OCI-LY3 (cell line): ENCODE data around the gene GTF3C4.

Experiments
- EZH2phosphoT487 ChIP-seq: fragments of 200-600 bp; shearing (Covaris generic); IDR thresholded peaks from 2 replicates; pipeline ENCODE4 v1.6.1; 2018; ENCODE audit warnings: antibody characterized with exemption, mixed run types, low read depth
- TF ChIP-seq, protein P1 (sequence below): fragments of 200-600, 300-600 bp; sonication (generic); IDR thresholded peaks from 2 replicates; pipeline ENCODE4 v1.5.1; 2014; ENCODE audit warnings: antibody characterized with exemption, low read length, low read depth

DNA sequence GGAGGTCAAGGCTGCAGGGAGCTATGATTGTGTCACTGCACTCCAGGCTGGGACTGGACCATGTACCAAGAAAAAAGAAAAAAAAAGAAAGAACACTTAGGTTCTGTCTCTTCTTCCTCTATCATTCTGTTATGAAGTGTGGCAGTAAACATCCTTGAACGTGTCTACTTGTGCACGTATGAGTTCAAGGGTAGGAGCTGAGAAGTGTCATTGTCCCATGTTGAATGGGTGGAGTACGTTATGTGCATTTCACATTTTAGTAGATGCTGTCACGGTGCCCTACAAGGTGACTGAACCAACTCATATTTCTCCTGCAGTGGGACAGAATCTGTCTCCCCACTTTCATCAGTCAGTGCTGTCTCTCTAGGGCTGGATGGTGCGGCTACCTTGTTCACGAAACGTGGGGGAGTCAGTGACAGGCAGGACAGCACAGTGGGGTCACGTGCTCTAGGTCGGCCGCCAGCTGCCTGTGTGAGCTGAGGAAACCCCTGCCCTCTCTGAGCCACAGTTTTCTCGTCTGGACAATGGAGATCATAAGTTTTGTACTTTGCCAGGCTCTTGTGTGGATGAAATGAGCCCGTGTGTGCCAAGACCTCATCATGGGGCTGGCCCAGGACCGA is 47.2 kb downstream of the GTF3C4 start:
- TF ChIP-seq, protein P1, sequence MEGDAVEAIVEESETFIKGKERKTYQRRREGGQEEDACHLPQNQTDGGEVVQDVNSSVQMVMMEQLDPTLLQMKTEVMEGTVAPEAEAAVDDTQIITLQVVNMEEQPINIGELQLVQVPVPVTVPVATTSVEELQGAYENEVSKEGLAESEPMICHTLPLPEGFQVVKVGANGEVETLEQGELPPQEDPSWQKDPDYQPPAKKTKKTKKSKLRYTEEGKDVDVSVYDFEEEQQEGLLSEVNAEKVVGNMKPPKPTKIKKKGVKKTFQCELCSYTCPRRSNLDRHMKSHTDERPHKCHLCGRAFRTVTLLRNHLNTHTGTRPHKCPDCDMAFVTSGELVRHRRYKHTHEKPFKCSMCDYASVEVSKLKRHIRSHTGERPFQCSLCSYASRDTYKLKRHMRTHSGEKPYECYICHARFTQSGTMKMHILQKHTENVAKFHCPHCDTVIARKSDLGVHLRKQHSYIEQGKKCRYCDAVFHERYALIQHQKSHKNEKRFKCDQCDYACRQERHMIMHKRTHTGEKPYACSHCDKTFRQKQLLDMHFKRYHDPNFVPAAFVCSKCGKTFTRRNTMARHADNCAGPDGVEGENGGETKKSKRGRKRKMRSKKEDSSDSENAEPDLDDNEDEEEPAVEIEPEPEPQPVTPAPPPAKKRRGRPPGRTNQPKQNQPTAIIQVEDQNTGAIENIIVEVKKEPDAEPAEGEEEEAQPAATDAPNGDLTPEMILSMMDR, result no peak
- TF ChIP-seq EZH2phosphoT487, result no peak
